Measurements from ENCODE around the gene LRIG1.

Gene LRIG1

DNA sequence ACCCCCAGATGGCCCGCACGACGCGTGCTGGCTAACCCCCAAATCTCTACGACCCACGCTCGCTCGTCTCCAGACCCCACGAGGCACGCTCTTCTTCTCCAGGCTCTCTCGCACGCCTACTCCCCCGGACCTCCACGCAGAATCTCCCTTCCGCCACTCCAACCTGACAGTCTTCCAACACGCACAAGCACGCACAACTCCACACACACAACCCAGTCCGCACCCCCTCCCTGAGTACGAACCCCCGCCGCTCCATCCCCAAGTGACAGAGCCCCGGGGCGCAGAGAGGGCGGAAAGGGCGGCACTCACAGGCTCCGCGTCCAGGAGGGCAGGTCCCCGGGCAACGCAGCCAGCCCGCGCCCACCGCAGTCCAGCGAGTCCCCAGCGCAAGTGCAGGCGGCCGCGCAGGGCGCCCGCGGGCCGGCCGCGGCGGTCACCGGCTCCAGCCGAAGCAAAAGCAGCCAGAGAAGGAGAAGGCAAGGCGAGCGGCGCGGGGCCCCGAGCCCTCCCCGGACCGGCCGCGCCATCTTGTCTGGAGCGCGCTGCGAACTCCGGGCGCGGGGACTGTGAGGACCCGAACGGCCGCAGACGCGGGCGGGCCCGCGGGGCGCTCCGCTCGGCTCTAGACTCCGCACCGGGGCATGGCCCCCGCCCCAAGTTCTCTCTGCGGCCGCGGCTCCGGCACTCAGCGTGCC is 794 bp downstream of the LRIG1 start:
- peaks cover 8% of the 10 kb centered on the region for H3K27me3 ChIP-seq (ENCODE audit: control insufficient read depth, low read length)
- no peaks in the 10 kb centered on the region for H4K20me1 ChIP-seq (ENCODE audit: control insufficient read depth, insufficient read depth, low read depth, low read length)
- no peaks in the 10 kb centered on the region for H3K9me2 ChIP-seq (replicated peaks; ENCODE audit: control insufficient read depth, low read length)
- peak overlapping the region; percentile 91 for H3K4me2 ChIP-seq (ENCODE audit: low read length)
- peaks cover 36% of the 10 kb centered on the region for H3K4me1 ChIP-seq (ENCODE audit: control insufficient read depth, low read length)
- peaks cover 45% of the 10 kb centered on the region for H3K36me3 ChIP-seq (ENCODE audit: control insufficient read depth, low read length)
- no peaks in the 10 kb centered on the region for H3K9me3 ChIP-seq (ENCODE audit: control insufficient read depth, insufficient read depth, low read length)
- H3K4me3 ChIP-seq (ENCODE audit: low read length), result peak overlapping the region; percentile 80
- H3F3A ChIP-seq (ENCODE audit: control insufficient read depth, insufficient read depth), result peaks cover 27% of the 10 kb centered on the region
- H3K27ac ChIP-seq (ENCODE audit: low read depth, low read length), result peak overlapping the region; percentile 97
- TF ChIP-seq, protein P1, sequence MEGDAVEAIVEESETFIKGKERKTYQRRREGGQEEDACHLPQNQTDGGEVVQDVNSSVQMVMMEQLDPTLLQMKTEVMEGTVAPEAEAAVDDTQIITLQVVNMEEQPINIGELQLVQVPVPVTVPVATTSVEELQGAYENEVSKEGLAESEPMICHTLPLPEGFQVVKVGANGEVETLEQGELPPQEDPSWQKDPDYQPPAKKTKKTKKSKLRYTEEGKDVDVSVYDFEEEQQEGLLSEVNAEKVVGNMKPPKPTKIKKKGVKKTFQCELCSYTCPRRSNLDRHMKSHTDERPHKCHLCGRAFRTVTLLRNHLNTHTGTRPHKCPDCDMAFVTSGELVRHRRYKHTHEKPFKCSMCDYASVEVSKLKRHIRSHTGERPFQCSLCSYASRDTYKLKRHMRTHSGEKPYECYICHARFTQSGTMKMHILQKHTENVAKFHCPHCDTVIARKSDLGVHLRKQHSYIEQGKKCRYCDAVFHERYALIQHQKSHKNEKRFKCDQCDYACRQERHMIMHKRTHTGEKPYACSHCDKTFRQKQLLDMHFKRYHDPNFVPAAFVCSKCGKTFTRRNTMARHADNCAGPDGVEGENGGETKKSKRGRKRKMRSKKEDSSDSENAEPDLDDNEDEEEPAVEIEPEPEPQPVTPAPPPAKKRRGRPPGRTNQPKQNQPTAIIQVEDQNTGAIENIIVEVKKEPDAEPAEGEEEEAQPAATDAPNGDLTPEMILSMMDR (IDR thresholded peaks at IDR 0.05; ENCODE audit: low read depth, low read length, poor library complexity, severe bottlenecking), result no peak
- no peak for TF ChIP-seq EZH2phosphoT487 (IDR thresholded peaks at IDR 0.05; ENCODE audit: borderline replicate concordance, low read length)
- peaks cover 61% of the 10 kb centered on the region for H3K79me2 ChIP-seq (ENCODE audit: control insufficient read depth, low read length)

DNA sequence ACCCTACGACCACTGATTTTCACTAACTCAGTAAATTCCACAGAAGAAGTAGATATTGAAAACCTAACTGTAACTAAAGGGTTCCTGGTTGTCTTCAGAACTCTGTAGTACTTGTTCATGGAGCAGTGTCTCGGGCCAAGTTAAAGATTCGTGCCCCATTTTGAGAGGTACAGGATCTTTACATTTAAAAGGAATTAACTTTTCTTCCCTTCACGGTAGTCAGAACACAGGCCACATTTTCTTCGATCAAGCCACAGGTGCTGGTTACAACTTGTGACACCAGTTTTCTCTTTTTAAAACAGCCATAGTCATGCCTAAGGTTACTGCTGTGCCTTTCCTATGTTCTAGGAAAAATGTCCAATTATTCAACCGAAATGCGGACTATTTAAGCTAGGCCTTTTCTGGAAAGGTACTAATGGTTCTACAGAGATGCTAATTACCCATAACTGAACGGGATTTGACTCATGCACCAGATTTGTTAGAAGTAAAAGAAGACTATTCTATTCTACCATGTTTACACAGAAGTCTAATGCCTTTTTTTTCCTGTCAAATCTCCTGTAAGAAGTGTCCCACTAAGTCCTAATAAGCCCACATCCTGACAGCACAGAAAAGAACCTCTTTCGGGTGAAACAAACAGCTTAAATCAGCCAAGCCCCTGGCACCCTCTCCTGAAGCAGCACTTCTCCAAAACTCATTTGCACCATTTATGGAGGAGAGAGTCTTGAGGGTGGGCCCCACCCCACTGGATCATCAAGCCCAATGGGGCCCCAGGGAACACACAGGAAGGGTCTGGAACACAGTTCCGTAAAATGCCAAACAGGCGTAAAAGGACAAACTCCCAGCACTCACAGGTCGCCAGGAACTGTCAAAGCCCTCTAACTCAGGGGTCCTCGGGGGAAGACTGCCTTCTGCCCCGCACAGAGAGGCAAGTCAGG is 1.9 kb downstream of the LRIG1 start:
- peak overlapping the region; percentile 97 for H3K27ac ChIP-seq (ENCODE audit: low read depth, low read length)
- H3K4me2 ChIP-seq (ENCODE audit: low read length), result peak overlapping the region; percentile 91
- peaks cover 8% of the 10 kb centered on the region for H3K27me3 ChIP-seq (ENCODE audit: control insufficient read depth, low read length)
- H3K36me3 ChIP-seq (ENCODE audit: control insufficient read depth, low read length), result peaks cover 47% of the 10 kb centered on the region
- no peaks in the 10 kb centered on the region for H3K9me3 ChIP-seq (ENCODE audit: control insufficient read depth, insufficient read depth, low read length)
- H3K9me2 ChIP-seq (replicated peaks; ENCODE audit: control insufficient read depth, low read length), result no peaks in the 10 kb centered on the region
- H4K20me1 ChIP-seq (ENCODE audit: control insufficient read depth, insufficient read depth, low read depth, low read length), result no peaks in the 10 kb centered on the region
- H3K79me2 ChIP-seq (ENCODE audit: control insufficient read depth, low read length), result peaks cover 72% of the 10 kb centered on the region
- TF ChIP-seq, protein P1 (IDR thresholded peaks at IDR 0.05; ENCODE audit: low read depth, low read length, poor library complexity, severe bottlenecking), result no peak
- H3F3A ChIP-seq (ENCODE audit: control insufficient read depth, insufficient read depth), result peaks cover 29% of the 10 kb centered on the region
- peak overlapping the region; percentile 80 for H3K4me3 ChIP-seq (ENCODE audit: low read length)
- peaks cover 46% of the 10 kb centered on the region for H3K4me1 ChIP-seq (ENCODE audit: control insufficient read depth, low read length)

DNA sequence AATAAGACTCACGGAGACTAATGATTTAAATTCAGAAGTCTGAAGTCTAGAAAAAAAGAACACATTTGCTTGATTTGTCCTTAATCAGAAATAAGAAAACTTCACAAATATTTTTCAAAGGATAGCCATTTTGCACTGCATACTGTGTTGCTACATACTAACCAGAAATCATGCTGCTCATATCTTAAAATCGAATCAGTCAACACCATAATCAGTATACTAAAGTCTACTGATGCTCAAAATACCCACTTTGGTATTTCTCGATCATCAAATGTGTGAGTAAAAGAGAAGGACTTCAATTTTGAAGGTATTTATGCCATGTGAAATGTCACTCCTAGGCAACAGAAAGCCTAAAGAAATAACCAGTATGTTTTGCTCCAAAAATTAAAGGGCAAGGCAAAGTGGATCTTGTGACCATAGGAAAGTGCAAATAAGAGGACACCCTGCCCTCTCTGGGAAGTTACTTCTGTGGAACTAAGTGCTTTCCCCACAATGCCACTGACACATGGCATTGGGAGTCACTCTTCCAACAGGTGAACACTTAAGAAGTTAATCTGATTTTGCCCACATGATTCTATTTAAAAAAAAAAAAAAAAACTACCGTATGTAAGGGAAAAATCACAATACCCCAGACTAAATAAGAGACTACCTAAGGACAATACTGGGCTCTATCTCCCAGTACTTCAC is 2.7 kb downstream of the LRIG1 start:
- Histone ChIP-seq H3K4me1 (ENCODE audit: control insufficient read depth, low read length) (peaks cover 55% of the 10 kb centered on the region), H3K4me3 (ENCODE audit: low read length) (peak overlapping the region; percentile 80), H3K4me2 (ENCODE audit: low read length) (peak overlapping the region; percentile 91), H3K27me3 (ENCODE audit: control insufficient read depth, low read length) (peaks cover under 1% of the 10 kb centered on the region), H3F3A (ENCODE audit: control insufficient read depth, insufficient read depth) (peaks cover 29% of the 10 kb centered on the region), H3K9me3 (ENCODE audit: control insufficient read depth, insufficient read depth, low read length) (no peaks in the 10 kb centered on the region), H4K20me1 (ENCODE audit: control insufficient read depth, insufficient read depth, low read depth, low read length) (no peaks in the 10 kb centered on the region), H3K27ac (ENCODE audit: low read depth, low read length) (peak overlapping the region; percentile 97), H3K79me2 (ENCODE audit: control insufficient read depth, low read length) (peaks cover 80% of the 10 kb centered on the region), H3K9me2 (replicated peaks; ENCODE audit: control insufficient read depth, low read length) (no peaks in the 10 kb centered on the region), H3K36me3 (ENCODE audit: control insufficient read depth, low read length) (peaks cover 50% of the 10 kb centered on the region)
- TF ChIP-seq EZH2phosphoT487 (IDR thresholded peaks at IDR 0.05; ENCODE audit: borderline replicate concordance, low read length), result no peak
- TF ChIP-seq, protein P1 (IDR thresholded peaks at IDR 0.05; ENCODE audit: low read depth, low read length, poor library complexity, severe bottlenecking), result no peak
